ENCODE data around the gene CLCN5. TPM values are rescaled to one million over a fixed set of nuclear protein-coding genes. Genes with fewer than 3 reads are reported as not detected.

CLCN5 gene
- polyA plus RNA-seq, 2 of the 4 experiments (the other 2 are of a cell fraction): 2.6 to 5.2 TPM

GRCh38 chrX:49880668-49881067 lies 41.7 kb upstream of the CLCN5 start (continued):
- TF ChIP-seq BCL3 (IDR thresholded peaks at IDR 0.05) (no peak), FOSL2 (IDR thresholded peaks at IDR 0.05) (no peak), FOSL2 (CRISPR knock-in tag; IDR thresholded peaks at IDR 0.05) (no peak), GATA3 (IDR thresholded peaks at IDR 0.05; ENCODE audit: borderline replicate concordance) (no peak)

- Histone ChIP-seq H3K9me3 (no peaks in the 10 kb centered on the region), H3K4me3 (no peak overlapping the region), H3K27ac (no peak overlapping the region), H3K4me2 (no peak overlapping the region), H3K4me1 (peaks cover 4% of the 10 kb centered on the region; the same call in 1 of the 3 replicates)
- peak; percentile 88 for FAIRE-seq
- TF ChIP-seq ZSCAN20 (CRISPR knock-in tag; IDR thresholded peaks at IDR 0.05) (no peak), CTCF (IDR thresholded peaks at IDR 0.05) (peak; percentile 56), NPAS2 (CRISPR knock-in tag; IDR thresholded peaks at IDR 0.05; ENCODE audit: borderline replicate concordance) (no peak), MAZ (IDR thresholded peaks at IDR 0.05; ENCODE audit: borderline replicate concordance, low read depth, low read length) (no peak), BCL3 (IDR thresholded peaks at IDR 0.05) (no peak), FOXS1 (CRISPR knock-in tag; IDR thresholded peaks at IDR 0.05) (no peak), RAD21 (conservative IDR thresholded peaks at IDR 0.05 in 1 of 2, IDR thresholded peaks at IDR 0.05 in 1 of 2) (peak; percentile 21 to 40; a peak in 3 of 5 replicates), MAX (IDR thresholded peaks at IDR 0.05) (0 out of 2 replicates have a peak, but pooled peaks have one; percentile 16)
- CTCF ChIA-PET: interaction anchor here (0.6 to 2.3 kb wide), 17 partner anchors 8 to 696 kb away, joined by 3 to 9 read pairs (median 4); no protein-coding TSS in a partner anchor
- WGBS (ENCODE audit: missing lambda C conversion rate): 33% methylated on average over 5 of the region's 7 CpGs
- peak; percentile 29 to 56 for DNase-seq (ENCODE audit: low read depth in 1 of 2, low spot score in 1 of 2)
- POLR2A ChIA-PET: no interaction called here
- peak; percentile 54 to 72; a peak in 5 of 6 replicates for ATAC-seq
Measured at GRCh38 chrX:49884290-49884862, 38.0 kb upstream of the CLCN5 start.

- CTCF ChIA-PET: interaction anchor here (0.9 to 2.5 kb wide), 3 partner anchors 9 to 16 kb away, joined by 3 to 9 read pairs (median 5); no protein-coding TSS in a partner anchor
- Histone ChIP-seq H3K27ac (no peak overlapping the region), H3K4me1 (no peaks in the 10 kb centered on the region), H3K9me3 (no peaks in the 10 kb centered on the region), H3K4me3 (no peak overlapping the region), H3K4me2 (no peak overlapping the region)
- no peak for FAIRE-seq
- WGBS (ENCODE audit: missing lambda C conversion rate): 47% methylated on average over 4 of the region's 4 CpGs
- TF ChIP-seq EHMT2 (IDR thresholded peaks at IDR 0.05; ENCODE audit: low read depth) (no peak), HES2 (IDR thresholded peaks at IDR 0.05) (no peak), RAD21 (conservative IDR thresholded peaks at IDR 0.05 in 1 of 2, IDR thresholded peaks at IDR 0.05 in 1 of 2) (no peak), FOSB (CRISPR knock-in tag; IDR thresholded peaks at IDR 0.05) (no peak), CBX8 (IDR thresholded peaks at IDR 0.05) (no peak), MYC (IDR thresholded peaks at IDR 0.05; ENCODE audit: borderline replicate concordance, low read length) (no peak), BHLHE40 (IDR thresholded peaks at IDR 0.05; ENCODE audit: low read depth, low read length) (no peak), MAFK (IDR thresholded peaks at IDR 0.05; ENCODE audit: partially characterized antibody) (no peak), CEBPB (IDR thresholded peaks at IDR 0.05) (peak; percentile 27 to 54; a peak in 1 of 4 replicates)
- ATAC-seq: no peak
- no peak for DNase-seq (ENCODE audit: low read depth in 1 of 2, low spot score in 1 of 2)
- POLR2A ChIA-PET: no interaction called here
Measured at GRCh38 chrX:49892542-49892941, 29.9 kb upstream of the CLCN5 start.

Data from A549 (cell line).